HG03460 (cell line): ENCODE data around the gene ZFP36L1.

Experiments used
- ATAC-seq: cut with Tn5 transposase; IDR thresholded peaks from one replicate; pipeline ENCODE4 v1.9.1; 2021; ENCODE audit not compliant: unreplicated experiment

The ZFP36L1 gene

GRCh38 chr14:68792979-68793733, at the start of gene ZFP36L1:
TSS of gene ZFP36L1 (minus strand) at chr14:68793067. CDS start at chr14:68792938, 129 bp downstream.
- peak; percentile 21 for ATAC-seq

GRCh38 chr14:68842298-68842697, 49.4 kb upstream of the ZFP36L1 start:
- ATAC-seq, result no peak

GRCh38 chr14:68841016-68841809, 48.3 kb upstream of the ZFP36L1 start:
- no peak for ATAC-seq

- no peak for ATAC-seq
These were observed 47.6 kb upstream of the ZFP36L1 start for GRCh38 chr14:68840454-68840853.

GRCh38 chr14:68836082-68836481, 43.2 kb upstream of the ZFP36L1 start:
- ATAC-seq, result no peak

- ATAC-seq, result no peak
These were observed 41.9 kb upstream of the ZFP36L1 start for GRCh38 chr14:68834816-68835215.

GRCh38 chr14:68828698-68829097, 35.8 kb upstream of the ZFP36L1 start:
- ATAC-seq, result no peak

GRCh38 chr14:68825729-68826128, 32.9 kb upstream of the ZFP36L1 start:
- no peak for ATAC-seq

GRCh38 chr14:68824517-68825347, 31.9 kb upstream of the ZFP36L1 start:
- ATAC-seq, result no peak

- no peak for ATAC-seq
These were observed 31.3 kb upstream of the ZFP36L1 start for GRCh38 chr14:68824207-68824516.

GRCh38 chr14:68823434-68824206, 30.8 kb upstream of the ZFP36L1 start:
- no peak for ATAC-seq

GRCh38 chr14:68822926-68823325, 30.1 kb upstream of the ZFP36L1 start:
- ATAC-seq, result no peak

GRCh38 chr14:68822132-68822651, 29.3 kb upstream of the ZFP36L1 start:
- peak; percentile 65 for ATAC-seq

- peak; percentile 23 for ATAC-seq
These were observed 28.3 kb upstream of the ZFP36L1 start for GRCh38 chr14:68820999-68821683.

GRCh38 chr14:68820536-68820935, 27.7 kb upstream of the ZFP36L1 start:
- no peak for ATAC-seq

GRCh38 chr14:68820119-68820518, 27.3 kb upstream of the ZFP36L1 start:
- no peak for ATAC-seq

- ATAC-seq, result no peak
These were observed 26.4 kb upstream of the ZFP36L1 start for GRCh38 chr14:68819260-68819691.

GRCh38 chr14:68817506-68818212, 24.8 kb upstream of the ZFP36L1 start:
- ATAC-seq, result no peak

GRCh38 chr14:68816943-68817430, 24.1 kb upstream of the ZFP36L1 start:
- no peak for ATAC-seq
